Panc1 (cell line): ENCODE results near the gene VPS35L.

Experiments
- CTCF ChIP-seq: fragments of 450-650 bp; IDR thresholded peaks from 2 replicates; pipeline ENCODE4 v1.5.1; 2017; ENCODE audit warnings: mild to moderate bottlenecking
- POLR2AphosphoS5 ChIP-seq: IDR thresholded peaks from 2 replicates; pipeline ENCODE4 v1.6.1; 2012; ENCODE audit warnings: mild to moderate bottlenecking, low read depth, low read length, moderate library complexity
- SIN3A ChIP-seq: IDR thresholded peaks from 2 replicates; pipeline ENCODE4 v1.6.1; 2012; ENCODE audit warnings: low read depth, mild to moderate bottlenecking, low read length, moderate library complexity, borderline replicate concordance; ENCODE audit not compliant: insufficient read depth

GRCh38 chr16:19722981-19723380, 167.5 kb downstream of the VPS35L start:
- no peak for TF ChIP-seq CTCF
- no peak for TF ChIP-seq POLR2AphosphoS5
- no peak for TF ChIP-seq SIN3A
